ENCODE data around the gene DNAH3. TPM values are rescaled to one million over a fixed set of nuclear protein-coding genes. Genes with fewer than 3 reads are reported as not detected.

The DNAH3 gene
- total RNA-seq, 1 experiment from 2014 or later: 0.24 TPM

DNA sequence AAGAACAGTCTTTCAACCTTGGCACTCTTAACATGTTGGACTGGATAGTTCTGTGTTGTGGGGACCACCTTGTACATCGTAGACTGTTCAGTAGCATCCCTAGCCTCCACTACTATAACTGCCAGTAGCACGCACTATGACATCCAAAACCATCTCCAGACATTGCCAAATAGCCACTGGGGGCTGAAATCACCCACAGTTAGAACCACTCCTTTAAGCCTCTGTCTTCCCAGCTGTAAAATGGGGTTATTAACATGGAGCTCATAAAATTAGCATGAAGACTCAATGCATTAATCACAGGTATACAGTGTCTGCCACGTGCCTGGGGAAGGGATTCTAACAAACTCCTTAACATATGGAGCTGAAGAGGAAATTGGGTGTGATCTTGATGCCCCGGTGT, 200.4 kb downstream of the DNAH3 start:
- WGBS (ENCODE audit: extremely low coverage, insufficient read length, low lambda C conversion rate): no CpG with 5 or more reads among the region's 4 CpGs
- H3K14ac ChIP-seq (ENCODE audit: insufficient read depth, low read length): no peak overlapping the region

More for the DNA sequence above, 200.4 kb downstream of the DNAH3 start:
- H2BK15ac ChIP-seq (ENCODE audit: low read depth, low read length): no peak overlapping the region
- DNase-seq: no peak
- no peaks in the 10 kb centered on the region for H3K79me2 ChIP-seq (ENCODE audit: insufficient read depth, low read length)
- H4K91ac ChIP-seq (ENCODE audit: insufficient read length, low read depth, low read length): no peak overlapping the region
- no peak overlapping the region for H2BK12ac ChIP-seq (ENCODE audit: insufficient read length, low read depth, low read length)
- H3K18ac ChIP-seq (ENCODE audit: insufficient read length, low read depth, low read length): no peak overlapping the region
- no peak overlapping the region for H3T11ph ChIP-seq (ENCODE audit: low read length)
- no peak overlapping the region for H2BK5ac ChIP-seq (ENCODE audit: insufficient read length, low read length)
- H3K23ac ChIP-seq (ENCODE audit: insufficient read length, low read depth, low read length): no peak overlapping the region
- peaks cover 17 to 24% of the 10 kb centered on the region in 2 experiments for H3K4me1 Mint-ChIP-seq
- H4K8ac ChIP-seq (replicated peaks; ENCODE audit: insufficient read length, low read depth, low read length): no peak overlapping the region
- no peak overlapping the region for H3K4me3 Mint-ChIP-seq
- no peaks in the 10 kb centered on the region for H3K9me3 ChIP-seq (ENCODE audit: control insufficient read depth, low read depth, low read length)
- no peak overlapping the region for H3K27ac Mint-ChIP-seq
- H3K27ac ChIP-seq (ENCODE audit: insufficient read length, low read depth, low read length): no peak overlapping the region
- H3K9me3 Mint-ChIP-seq: no peaks in the 10 kb centered on the region
- no peaks in the 10 kb centered on the region for H3K79me1 ChIP-seq (ENCODE audit: insufficient read depth, low read depth, low read length, poor library complexity, severe bottlenecking)
- no peak overlapping the region for H4K5ac ChIP-seq (ENCODE audit: insufficient read length, low read depth, low read length)
- no peak overlapping the region for H3K9ac ChIP-seq (ENCODE audit: extremely low read depth, insufficient read length, low read length)
- H3K36me3 Mint-ChIP-seq (ENCODE audit: insufficient read depth in 1 of 3, low read depth in 3 of 3): no peaks in the 10 kb centered on the region
- H2AK5ac ChIP-seq (ENCODE audit: insufficient read length, low read length): no peak overlapping the region
- TF ChIP-seq, protein P1, sequence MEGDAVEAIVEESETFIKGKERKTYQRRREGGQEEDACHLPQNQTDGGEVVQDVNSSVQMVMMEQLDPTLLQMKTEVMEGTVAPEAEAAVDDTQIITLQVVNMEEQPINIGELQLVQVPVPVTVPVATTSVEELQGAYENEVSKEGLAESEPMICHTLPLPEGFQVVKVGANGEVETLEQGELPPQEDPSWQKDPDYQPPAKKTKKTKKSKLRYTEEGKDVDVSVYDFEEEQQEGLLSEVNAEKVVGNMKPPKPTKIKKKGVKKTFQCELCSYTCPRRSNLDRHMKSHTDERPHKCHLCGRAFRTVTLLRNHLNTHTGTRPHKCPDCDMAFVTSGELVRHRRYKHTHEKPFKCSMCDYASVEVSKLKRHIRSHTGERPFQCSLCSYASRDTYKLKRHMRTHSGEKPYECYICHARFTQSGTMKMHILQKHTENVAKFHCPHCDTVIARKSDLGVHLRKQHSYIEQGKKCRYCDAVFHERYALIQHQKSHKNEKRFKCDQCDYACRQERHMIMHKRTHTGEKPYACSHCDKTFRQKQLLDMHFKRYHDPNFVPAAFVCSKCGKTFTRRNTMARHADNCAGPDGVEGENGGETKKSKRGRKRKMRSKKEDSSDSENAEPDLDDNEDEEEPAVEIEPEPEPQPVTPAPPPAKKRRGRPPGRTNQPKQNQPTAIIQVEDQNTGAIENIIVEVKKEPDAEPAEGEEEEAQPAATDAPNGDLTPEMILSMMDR (conservative IDR thresholded peaks at IDR 0.05): no peak
- H3K4ac ChIP-seq (ENCODE audit: low read depth, low read length): no peak overlapping the region
- no peak overlapping the region for H2AFZ ChIP-seq (ENCODE audit: low read length)
- H4K20me1 ChIP-seq (ENCODE audit: control insufficient read depth, insufficient read depth, insufficient read length): no peaks in the 10 kb centered on the region
- no peaks in the 10 kb centered on the region for H3K27me3 ChIP-seq (ENCODE audit: insufficient read depth, low read length)
- H3K27me3 Mint-ChIP-seq (ENCODE audit: low read depth): no peaks in the 10 kb centered on the region; the same call in 1 of the 2 replicates
- no peak overlapping the region for H3K4me2 ChIP-seq (ENCODE audit: insufficient read depth, insufficient read length, low read length)
- no peaks in the 10 kb centered on the region for H3K23me2 ChIP-seq (ENCODE audit: insufficient read length, low read depth, low read length, poor library complexity, severe bottlenecking)
- H2BK20ac ChIP-seq (ENCODE audit: low read depth, low read length, poor library complexity, severe bottlenecking): no peak overlapping the region
- no peaks in the 10 kb centered on the region; the same call in 1 of the 2 replicates for H3K4me1 ChIP-seq (ENCODE audit: insufficient read depth, low read length)
- H3K56ac ChIP-seq (ENCODE audit: insufficient read length, low read depth, low read length): no peak overlapping the region
- no peak overlapping the region for H2BK120ac ChIP-seq (ENCODE audit: low read depth, low read length, poor library complexity, severe bottlenecking)

Measured in H9 (cell line).